Placental pericyte (primary cell): Measurements from ENCODE around the gene TRIP12. TPM values are rescaled to one million over a fixed set of nuclear protein-coding genes. Genes with fewer than 3 reads are reported as not detected.

Experiments used
- small RNA-seq: library from RNA; depleted of rRNA; stranded (forward); fragments of <200 nt; gene quantifications from one replicate; pipeline ENCODE3, GENCODE V24; 2012; ENCODE audit warnings: low replicate concordance
- total RNA-seq: library from RNA; depleted of rRNA; stranded (reverse); fragments of >200 nt; gene quantifications from 2 replicates; pipeline ENCODE4 v1.2.3, GENCODE V29; 2012

The TRIP12 gene
- 267 and 303 TPM in 2 replicates for total RNA-seq

DNA sequence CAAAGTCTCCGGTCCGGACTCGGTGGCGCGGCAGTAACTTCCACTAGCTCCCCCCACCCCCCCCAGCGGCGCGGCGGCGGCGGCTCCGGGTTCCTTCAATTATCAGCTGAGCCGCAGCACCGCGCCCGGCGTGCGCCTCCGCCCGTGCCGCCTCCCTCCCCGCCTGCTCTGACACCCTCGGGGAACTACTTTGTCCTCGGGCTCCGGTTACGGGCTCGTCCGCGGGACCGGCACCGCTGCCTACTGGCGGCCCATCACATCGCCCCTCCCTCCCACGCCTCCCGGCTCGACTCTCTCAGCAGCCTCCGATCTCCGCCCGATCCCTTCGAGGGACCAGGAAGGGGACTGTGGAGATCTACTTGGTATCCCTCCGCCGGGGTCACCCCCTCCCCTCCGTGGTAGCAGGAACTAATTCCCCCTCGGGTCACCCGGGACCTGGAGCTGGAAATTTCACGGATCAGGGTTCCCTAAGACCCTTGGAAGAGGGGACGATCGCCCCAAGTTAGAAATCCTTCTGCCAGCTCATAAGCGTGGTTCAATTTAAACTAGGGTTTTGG lies at the start of gene TRIP12:
Gene TRIP12, minus strand, starts transcription at position 118 of the 557 bp plus-strand sequence. CDS start 41,930 bp downstream, outside the sequence.

DNA sequence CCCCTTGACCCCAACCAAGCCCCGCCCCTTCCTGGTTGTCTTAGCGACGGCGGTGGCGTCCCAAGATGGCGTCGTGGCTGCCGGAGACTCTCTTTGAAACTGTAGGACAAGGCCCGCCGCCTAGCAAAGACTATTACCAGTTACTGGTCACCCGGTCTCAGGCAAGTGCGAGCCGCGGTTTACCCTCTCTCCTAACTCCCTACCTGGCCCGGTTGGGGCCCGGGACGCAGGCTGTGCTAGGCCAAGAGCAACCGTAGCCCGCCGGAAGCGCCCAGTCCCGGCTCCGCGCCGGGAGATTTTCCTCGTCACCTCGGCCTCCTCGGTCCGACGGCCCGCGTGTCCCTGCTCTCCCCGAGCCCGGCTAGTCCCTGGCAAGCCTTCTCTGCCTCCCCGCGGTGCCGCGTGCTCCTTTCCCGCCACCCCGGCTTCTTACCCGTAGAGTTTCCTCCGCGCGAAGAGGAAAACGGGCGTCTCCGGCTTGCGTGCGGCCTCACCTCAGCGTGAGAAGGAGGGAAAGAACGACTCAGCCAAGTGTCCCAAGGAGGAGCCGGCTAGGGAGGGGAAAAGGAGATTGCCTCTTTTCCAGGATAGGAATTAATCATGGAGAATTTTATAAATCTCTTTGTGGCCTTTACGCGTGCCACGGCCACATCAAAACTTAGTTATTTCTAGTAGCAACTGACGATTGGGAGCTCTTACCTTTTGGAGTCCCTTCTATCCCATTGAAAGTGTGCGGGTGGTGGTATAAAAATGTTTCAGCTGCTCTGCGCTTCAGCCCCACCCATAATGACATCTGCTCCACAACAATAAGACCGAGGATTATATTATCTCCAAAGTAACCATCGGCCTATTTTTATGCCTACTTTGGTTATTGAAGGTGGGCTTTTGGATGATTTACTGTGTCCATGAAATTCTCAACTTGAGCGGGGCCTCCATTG lies 909 bp upstream of the TRIP12 start, which contains the start of gene FBXO36:
Gene FBXO36, plus strand, starts transcription at position 55 of the 938 bp plus-strand sequence. Its CDS starts 11 bp downstream, at position 66.

GRCh38 chr2:229714080-229714735 lies 207.6 kb downstream of the TRIP12 start, which contains the start of gene DNER:
Gene DNER, minus strand, starts transcription at chr2:229714555. Its CDS starts 132 bp downstream, at chr2:229714423.

Small RNA genes lying within 50 kb of the gene (small RNA-seq; reads per million reads assigned to genes)
- gene RNU6-613P (0.13 reads per million), gene RNU6-964P (0.20 reads per million)

Other genes with a start within 250 kb of the TRIP12 start
- 1.1 and 13.7 TPM in 2 replicates for gene DNER, start 207.5 kb downstream of the TRIP12 start, total RNA-seq
- gene FBXO36, start 494 bp upstream of the TRIP12 start, total RNA-seq: 5.0 and 6.6 TPM in 2 replicates
- gene SLC16A14, start 146.9 kb upstream of the TRIP12 start, total RNA-seq: 0.22 and 0.29 TPM in 2 replicates